GM21526 (cell line): Measurements from ENCODE around the gene CAV3.
A peak's percentile ranks its signal among the peaks of the same experiment; 100 is the strongest.

Experiments used
- ATAC-seq: cut with Tn5 transposase; IDR thresholded peaks from one replicate; pipeline ENCODE4 v1.9.1; 2021; ENCODE audit warnings: moderate library complexity; ENCODE audit not compliant: unreplicated experiment, low FRiP score

Gene CAV3

DNA sequence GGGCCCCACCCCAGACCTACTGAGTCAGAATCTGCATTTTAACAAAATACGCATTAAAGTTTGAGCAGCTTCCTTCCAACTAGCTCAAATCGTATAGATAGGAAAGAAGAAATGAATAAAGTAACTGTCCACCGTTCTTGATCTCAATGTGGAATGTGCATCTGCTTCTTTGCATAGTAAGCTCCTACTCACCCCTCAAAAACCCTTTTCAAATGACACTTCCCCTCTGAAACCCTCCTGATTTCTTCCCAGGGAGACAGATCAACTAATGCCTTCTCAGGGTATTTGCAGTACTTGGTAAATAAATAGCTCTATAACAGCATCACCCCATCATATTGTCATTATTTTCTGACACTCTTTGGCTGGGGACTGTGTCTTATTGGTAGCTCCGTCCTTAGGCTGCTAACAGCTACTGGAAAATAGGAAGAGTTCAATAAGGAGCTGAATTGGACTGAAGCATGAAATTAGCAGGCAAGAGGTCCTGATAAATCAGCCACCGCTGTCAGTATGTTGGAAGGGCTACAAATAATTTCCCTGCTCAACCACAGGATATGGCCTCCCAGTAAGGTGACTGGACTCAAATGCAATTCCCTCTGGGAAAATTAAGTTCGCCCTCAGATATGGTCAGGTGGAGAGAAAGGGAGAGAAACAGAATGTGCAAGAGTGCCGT is 25.6 kb downstream of the CAV3 start:
- ATAC-seq = no peak

DNA sequence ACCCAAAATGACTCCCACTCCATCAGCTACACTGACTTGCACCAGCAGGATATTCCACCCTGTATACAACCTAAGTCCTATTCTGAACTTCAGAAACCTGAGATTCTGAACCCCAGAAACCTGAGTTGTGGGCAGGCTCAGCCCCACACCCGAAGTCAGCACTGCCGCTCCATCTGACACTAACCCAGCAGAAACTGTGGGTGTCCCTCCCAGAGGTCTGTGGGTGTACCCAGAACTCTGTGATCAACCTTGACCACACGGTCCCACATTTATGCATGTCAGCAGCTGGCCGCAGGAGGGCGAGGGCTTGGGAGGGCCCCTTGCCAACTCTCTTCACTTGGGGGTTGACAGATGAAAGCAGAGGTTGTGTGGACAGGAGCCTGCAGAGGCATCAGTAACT is 26.5 kb downstream of the CAV3 start:
- no peak for ATAC-seq

DNA sequence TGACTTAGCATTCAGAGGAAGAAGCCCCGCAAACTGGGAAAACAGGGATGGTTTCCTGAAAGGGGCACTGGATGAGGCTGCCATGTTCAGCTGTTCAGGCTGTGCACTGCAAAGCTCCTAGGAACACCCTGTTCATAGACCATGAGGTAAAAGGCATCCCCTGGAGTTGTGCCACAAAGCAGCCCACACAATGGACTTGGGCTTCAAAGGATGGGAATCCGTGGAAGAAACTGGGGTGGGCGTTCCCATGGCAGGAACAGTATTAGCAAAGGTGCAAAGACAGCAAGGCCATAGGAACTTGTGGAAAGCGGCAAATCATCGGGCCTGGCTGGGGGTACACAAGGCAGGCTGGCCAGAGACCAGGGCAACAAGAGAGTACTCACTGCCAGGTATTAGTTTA is 26.9 kb downstream of the CAV3 start:
- ATAC-seq = no peak

DNA sequence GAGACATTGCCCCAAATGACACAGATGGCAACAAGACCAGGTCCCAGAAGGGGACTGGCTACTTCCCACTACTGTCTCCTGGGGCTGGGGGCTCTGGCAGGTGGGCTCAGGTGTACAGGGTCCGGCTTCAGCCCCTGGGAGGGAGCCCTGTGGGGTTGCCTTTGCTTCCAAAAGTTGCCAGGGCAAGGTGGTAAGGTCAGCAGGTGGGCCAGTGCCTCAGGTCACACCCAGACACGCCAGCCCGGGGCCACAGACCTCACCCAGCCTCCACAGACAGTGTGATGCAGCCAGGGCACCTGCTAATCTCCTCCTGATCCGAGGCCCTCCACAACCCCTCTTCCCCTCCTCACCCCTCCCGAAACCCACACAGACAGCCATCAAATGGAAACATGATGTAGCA is 28.3 kb downstream of the CAV3 start:
- ATAC-seq = no peak

DNA sequence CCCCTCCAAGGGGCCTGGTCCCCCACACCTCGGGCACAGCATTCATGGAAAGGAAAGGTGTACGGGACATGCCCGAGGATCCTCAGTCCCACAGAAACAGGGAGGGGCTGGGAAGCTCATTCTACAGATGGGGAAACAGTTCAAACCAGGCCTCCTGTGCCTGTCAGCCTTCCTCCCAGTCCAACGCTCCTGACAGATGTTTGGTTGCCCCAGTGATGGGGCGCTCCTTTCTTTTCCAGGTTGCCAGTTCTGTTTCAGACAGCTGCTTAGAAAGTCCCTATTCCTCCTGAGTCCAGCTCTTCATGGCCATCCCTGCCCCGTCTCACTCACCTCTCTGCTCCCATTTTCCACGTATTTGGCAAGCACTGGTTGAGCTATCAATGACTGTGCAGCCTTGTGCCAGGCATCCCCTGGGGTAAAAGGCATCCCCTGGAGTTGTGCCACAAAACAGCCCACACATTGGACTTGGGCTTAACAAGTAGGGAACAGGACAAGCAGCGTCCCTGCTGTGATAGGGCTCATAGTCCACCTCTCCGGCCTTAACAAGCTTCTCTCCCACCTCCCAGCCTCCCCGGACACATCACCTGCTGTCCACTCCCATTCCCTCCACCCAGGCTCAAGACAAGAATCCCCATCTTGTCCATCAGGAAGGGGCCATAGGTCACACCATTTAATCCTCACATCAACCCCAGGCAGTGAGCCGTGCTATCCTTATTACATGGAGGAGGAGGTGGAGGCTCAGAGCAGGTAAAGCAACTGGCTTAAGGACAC is 29.2 kb downstream of the CAV3 start:
- no peak for ATAC-seq

DNA sequence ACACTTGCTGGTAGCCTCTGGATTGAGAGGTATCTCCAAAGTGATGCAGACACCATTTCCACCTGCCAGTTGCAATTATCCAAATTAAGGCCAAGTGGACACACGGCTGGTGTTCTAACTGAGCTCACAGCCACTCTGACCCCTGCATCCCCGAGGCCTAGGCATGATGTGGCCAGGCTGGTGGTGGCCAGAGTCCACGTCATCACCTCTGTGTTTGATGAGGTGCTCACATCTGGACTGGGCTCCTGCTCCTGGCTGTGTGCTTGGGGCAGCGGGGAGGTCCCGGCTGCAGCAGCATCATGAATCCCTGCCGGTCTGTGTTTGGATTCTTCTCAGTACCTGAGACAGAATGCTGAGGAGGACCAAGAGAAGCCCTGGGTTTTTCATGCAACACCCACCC is 30.9 kb downstream of the CAV3 start:
- ATAC-seq = no peak

DNA sequence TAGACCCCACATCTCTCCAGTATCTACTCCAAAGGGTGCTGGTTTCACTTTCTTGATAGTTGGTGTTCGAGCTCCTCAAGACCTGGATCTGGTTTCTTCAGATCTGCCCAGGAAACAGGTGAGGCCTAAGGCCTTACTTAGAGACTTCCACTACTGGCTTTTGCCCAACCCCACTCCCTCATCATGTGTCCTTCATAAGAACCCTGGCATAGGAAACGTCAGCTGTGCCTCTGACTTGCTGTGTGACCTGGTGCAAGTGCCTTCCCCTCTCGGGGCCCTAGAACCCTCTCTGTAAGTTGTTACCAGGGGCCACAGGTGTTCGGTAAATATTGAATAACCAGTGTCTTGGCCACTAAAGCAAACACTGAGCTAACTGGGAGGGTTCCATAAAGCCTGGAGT is 31.9 kb downstream of the CAV3 start:
- ATAC-seq = no peak

DNA sequence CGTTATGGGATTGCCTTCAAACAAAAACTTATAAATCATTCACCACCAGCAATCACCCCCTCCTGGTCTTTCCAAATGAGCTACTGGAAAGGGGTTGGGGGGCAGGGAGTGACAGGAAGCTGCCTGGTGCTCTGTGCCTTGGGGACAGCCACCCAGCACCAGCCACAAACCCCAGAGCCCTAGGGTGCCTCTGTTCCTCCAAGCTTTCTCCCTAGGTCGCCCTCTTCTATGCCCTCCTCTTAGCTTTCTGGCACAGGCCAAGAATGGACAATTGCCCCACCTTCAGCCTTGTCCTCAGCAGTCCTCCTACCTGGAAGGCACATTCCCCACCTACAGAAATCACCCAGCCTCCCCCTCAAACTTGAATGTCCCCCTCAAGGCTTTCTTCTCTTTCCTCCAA is 32.5 kb downstream of the CAV3 start:
- ATAC-seq = no peak

DNA sequence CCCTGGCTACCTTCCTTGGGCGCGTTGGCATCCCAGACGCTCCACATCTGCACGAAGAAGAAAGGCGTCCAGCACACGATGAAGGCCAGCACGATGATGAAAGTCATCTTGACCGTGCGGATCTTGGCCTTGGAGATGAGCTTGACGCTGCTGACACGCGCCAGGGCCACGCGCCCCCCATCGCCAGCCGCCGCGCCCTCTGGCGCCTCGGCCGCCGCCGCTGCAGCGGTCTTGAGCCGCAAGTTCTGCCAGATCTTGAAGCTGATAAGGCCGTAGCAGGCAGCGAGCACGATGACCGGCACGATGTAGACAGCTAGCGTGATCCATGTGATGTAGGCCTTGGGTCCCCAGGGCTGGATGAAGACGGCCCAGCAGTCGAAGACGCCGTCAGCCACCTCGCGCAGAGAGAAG is 33.7 kb downstream of the CAV3 start:
- ATAC-seq = no peak

DNA sequence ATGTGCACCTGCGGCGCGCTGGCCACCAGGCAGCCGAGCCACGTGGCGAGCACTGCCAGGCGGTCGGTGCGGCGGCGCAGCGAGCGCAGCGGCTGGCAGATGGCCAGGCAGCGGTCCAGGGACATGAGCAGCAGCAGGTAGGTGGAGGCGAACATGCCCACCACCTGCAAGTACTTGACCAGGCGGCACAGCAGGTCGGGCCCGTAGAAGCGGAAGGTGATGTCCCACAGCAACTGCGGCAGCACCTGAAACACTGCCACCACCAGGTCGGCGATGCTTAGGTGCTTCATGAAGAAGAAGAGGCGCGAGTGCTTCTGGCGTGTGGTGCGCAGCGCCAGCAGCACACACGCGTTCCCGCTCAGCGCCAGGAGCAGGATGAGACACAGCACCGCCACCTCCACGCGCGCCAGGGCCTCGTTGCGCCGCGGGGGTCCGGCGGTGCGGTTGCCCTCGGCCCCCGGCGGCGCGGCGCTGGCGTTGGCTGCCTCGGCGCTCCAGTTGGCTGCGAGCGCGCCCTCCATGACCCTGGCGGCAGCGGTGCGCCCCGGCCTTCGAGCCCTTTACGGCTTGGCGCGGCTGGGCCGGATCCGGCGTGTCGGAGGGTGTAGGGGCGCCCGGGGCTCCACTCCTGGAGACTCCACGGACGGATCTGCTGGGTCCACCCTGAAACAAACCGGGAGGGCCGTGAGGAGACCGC is 34.2 kb downstream of the CAV3 start:
- peak; percentile 55 for ATAC-seq

DNA sequence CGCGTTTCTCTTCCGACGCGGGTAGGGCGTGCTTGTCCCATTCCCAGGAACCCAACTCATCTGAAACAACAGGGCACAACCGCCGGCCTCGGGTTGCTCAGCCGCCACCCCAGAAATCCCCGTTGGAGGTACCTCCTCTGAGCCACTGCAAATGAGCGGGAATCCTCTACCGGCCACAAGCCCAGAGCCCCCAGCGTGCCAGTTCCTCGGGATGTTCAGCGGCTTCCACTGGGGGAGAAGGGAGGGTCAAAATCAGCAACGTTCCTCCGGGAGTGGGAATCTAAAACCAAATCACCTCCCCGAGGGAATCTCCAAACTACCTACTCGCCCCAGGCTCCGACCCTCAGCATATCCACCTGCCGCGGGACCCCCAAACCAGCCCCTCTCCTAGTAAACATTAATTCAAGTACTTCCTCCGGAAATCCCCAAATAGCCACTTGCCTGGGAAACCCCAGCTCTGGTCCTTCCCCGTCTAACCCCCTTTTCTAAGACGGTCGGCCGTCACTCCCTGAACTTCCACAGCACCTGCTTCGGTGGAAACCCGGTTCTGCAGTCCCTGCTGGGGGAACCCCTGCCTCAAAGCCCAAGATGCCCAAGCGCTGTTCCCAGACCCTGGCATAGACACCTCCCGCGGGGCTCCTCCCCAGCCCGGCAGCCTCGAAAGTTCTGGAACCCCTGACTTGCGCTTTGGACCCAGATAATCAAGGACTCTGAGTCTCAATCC is 34.9 kb downstream of the CAV3 start:
- peak; percentile 8 for ATAC-seq

DNA sequence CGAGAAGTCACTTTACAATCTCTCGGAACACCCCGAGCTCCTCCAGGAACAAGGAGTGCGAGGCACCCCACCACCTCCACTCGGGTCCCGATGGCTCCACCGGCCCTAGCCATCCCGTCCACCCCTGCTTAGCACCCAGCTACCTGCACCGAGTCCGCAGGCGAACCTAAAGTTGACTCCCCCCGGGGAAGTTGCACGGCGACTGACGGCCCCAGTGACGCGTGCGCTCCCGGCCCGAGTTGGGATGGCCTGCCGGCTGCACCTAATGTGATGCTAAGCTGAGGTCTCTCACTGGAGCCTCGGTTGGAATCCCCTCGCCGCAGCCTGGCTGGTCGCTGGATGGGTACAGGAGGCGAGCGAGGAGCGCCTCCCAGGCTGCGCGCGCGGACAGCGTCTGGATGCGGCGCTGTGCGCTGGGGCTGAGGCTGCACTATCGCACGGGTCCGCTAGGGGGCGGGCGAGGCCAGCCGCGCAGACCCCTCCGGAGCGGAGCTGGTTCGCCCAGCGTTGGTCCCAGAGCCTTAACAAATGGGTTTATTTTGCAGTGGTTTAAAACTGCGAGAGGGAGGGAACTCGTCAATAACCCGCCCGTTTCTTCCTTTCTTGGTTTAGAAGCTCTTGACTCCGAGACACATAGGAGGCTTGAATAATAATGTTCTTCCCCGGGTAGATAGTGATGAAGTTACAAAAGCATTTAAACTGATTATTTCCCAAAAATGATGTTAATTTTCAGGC is 35.7 kb downstream of the CAV3 start, which contains the start of gene OXTR:
OXTR (minus strand) TSS at position 526 of the 735 bp plus-strand sequence. CDS start 1,426 bp downstream, outside the sequence.
- ATAC-seq = peak; percentile 86

DNA sequence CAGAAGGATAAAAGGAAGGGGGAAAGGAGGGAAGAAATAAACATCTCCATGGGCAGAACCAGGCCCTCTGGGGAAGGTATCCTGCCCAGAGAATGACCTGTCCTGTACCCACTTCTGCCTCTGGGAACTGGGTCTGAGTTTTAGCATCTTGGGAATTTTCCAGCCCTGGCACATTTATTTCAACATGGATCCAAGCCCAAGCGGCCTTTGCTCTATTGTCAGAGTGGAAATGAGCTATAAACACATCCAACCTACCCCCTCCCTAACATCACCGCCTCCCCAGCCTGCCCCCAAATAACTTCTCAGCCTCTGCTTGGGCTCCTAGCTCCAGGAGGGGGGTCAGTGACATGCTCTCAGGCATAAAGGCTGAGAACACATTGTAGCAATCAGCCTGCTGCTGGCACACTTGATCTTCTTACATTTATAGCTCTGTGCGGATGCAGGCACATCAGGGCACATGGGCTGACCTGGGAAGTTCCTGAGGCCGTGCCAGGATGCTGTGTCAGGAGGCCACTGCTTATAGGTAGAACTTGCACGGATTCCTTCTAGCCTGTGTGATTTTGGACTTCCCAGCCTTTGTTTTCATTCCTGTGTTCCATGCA is 40.4 kb downstream of the CAV3 start:
- ATAC-seq = no peak

DNA sequence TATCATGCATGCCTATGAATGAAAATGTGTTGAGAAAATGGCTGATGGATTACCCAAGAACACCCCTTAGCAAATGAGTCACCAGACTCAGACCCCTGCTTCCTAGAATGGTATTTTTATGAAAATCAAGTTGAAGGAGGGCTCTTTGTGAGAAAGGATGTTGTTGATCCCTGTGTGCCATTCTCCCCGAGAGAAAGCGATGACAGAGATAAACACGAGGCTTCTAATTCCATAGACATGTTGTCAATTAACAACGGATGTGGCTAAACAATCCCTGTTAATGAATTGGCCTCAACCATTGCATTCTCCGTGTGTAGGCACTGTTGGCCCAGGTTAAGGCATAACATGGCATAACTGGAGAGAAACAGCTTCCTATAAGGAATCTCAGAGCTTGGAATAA is 41.6 kb downstream of the CAV3 start:
- ATAC-seq = no peak

DNA sequence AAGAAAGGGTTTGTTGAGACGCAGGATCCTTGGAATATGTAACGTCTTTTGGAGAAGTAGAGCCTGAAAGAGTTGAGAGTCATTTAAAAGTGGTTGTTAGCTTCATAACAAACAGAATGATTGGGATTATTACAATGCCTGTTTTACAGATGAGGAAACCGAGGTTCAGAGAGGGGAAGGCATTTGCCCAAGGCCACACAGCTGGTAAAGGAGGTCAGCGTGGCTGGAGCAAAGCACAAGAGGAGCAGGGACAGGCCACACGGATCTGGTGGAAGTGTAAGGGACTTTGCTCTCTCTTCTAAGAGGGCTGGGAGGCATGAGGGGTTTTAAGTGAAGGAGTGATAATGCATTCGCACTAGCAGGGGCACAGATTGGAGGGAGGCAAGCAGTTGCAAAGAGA is 42.0 kb downstream of the CAV3 start:
- no peak for ATAC-seq

DNA sequence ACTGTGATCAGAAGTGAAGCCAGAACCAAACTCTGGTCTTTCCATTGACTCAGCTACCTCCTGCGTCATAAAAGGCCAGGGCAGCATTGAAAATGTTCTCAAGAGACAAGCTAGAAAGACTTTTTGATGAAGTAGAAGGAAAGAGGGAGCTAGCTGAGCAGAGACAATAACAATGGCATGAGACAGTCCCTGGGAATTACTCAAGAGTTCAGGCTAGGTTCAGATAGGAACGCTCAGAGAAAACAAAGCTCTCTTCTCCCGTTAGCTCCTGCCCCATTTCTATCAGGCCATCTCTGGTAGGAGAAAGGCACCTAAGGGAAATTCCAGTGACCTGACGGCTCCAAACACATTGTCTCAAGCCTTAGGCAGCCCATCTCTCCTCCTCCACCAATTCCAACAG is 42.8 kb downstream of the CAV3 start:
- no peak for ATAC-seq

DNA sequence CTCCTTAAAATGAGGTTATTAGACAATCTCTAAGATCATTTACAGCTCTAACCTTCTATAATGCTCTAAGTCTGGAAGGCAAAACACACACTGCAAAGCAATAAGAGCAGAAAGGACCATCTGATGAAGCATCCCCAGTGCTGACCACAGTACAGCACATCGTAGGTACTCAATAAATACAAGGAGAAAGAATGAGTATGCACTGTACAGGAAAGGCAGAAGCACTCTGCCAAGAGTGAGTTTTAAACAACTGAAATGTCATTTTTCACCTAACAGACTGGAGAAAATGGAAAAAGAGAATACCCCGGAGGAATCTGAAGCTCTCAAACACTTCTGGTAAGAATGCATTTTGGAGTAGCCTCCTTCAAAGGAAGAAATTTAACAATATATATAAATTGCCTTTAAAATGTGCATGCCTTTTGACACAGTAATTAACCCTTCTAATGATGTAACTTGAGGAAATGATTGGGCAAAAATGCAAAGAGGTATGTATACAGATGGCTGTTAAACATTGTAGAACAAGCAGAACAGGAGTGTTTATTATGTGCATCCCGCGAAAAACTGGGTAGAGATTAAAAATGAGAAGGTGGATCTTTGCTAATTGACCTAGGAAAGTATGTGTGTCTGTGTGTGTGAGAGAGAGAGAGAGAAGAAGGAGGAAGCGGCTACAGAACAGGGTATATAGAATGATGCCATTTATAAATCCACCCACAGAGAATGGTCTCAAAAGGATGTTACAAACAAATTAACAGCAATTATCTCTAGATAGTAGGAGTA is 43.8 kb downstream of the CAV3 start:
- peak; percentile 61 for ATAC-seq

DNA sequence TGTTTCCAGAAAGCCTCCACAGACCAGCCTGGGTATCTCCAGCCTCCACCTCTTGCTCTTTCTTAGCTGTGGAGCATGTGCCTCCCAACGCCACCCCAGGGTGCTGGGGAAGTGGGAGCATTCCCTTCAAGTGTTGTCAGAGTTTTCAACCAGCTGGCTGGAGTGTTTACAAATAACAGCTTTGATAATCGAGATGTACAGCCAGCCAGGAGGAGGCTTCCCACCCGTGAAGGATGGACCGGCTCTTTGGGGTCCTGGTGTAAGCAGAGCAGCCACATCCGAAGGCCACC is 44.3 kb downstream of the CAV3 start:
- ATAC-seq = no peak

DNA sequence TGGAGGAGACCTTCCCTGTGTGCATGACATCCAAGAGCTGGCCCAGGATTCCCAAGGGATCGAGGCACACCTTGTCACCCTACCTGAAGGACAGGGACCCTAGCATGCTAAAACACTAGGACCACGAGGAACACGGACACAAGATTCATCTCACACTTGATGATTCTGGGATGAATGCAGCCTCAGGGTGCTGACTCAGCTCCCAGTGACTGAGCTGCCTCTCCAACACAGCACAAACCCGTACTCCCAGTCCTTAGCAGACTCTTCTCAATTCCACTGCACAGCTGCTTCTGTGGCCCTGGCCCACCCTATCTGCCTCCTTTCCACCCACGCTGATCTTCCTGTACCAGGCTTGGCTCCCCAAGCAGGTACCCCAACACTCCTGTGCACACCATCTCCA is 44.9 kb downstream of the CAV3 start:
- no peak for ATAC-seq
